PC-3 (cell line): Measurements from ENCODE around the gene MTMR4.

Experiments used
- CTCF ChIP-seq: fragments of 300-600 bp; sonication (generic); conservative IDR thresholded peaks from 2 replicates; pipeline ENCODE4 v1.5.1; 2017; ENCODE audit warnings: antibody characterized with exemption, low read depth, mild to moderate bottlenecking, low read length
- EZH2 ChIP-seq: fragments of 300-600 bp; sonication (generic); IDR thresholded peaks from one replicate; pipeline ENCODE4 v1.6.1; 2017; ENCODE audit warnings: antibody characterized with exemption, mild to moderate bottlenecking, low read length; ENCODE audit not compliant: unreplicated experiment

- no peak for TF ChIP-seq EZH2
- no peak for TF ChIP-seq CTCF
These were observed 5.9 kb downstream of the MTMR4 start for GRCh38 chr17:58508341-58509067.
